Stimulated activated effector memory CD8-positive, alpha-beta T cell treated with anti-CD3 and anti-CD28 coated beads, Interleukin-12 subunit alpha, Interleukin-12 subunit beta, amount 100 ng/mL, for 72 hours (primary cell): ENCODE results near the gene HOXD9.

Experiments
- ATAC-seq: fragments of 150-1000 bp; cut with Tn5 transposase; 2 replicates; pipeline ENCODE4 v1.10.0; 2021
- DNase-seq, 2 donors: peaks; one replicate each; pipeline ENCODE4 v3.0.0; 2021 to 2022; ENCODE audit warnings: low spot score in 2 of 2
- H3K27ac Mint-ChIP-seq: one replicate; pipeline ENCODE4 v1.8.0; 2022; ENCODE audit warnings: mild to moderate bottlenecking, mixed read lengths
- H3K36me3 Mint-ChIP-seq: one replicate; pipeline ENCODE4 v1.8.0; 2022; ENCODE audit warnings: mild to moderate bottlenecking, mixed read lengths
- H3K4me1 Mint-ChIP-seq: one replicate; pipeline ENCODE4 v1.8.0; 2022; ENCODE audit warnings: mixed read lengths
- H3K4me3 Mint-ChIP-seq: one replicate; pipeline ENCODE4 v1.8.0; 2022; ENCODE audit warnings: mild to moderate bottlenecking, mixed read lengths
- H3K9me3 Mint-ChIP-seq: one replicate; pipeline ENCODE4 v1.8.0; 2022; ENCODE audit warnings: mixed read lengths

HOXD9 gene

DNA sequence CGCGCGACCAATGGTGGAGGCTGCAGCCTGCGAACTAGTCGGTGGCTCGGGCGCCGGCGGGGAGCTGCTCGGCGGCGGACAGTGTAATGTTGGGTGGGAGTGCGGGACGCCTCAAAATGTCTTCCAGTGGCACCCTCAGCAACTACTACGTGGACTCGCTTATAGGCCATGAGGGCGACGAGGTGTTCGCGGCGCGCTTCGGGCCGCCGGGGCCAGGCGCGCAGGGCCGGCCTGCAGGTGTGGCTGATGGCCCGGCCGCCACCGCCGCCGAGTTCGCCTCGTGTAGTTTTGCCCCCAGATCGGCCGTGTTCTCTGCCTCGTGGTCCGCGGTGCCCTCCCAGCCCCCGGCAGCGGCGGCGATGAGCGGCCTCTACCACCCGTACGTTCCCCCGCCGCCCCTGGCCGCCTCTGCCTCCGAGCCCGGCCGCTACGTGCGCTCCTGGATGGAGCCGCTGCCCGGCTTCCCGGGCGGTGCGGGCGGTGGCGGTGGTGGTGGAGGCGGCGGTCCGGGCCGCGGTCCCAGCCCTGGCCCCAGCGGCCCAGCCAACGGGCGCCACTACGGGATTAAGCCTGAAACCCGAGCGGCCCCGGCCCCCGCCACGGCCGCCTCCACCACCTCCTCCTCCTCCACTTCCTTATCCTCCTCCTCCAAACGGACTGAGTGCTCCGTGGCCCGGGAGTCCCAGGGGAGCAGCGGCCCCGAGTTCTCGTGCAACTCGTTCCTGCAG is at the start of gene HOXD9:
TSS of gene HOXD9 (plus strand) at position 37 of the 728 bp plus-strand sequence. CDS start at position 87, 50 bp downstream.
- no peaks in the 10 kb centered on the region for H3K9me3 Mint-ChIP-seq
- H3K27ac Mint-ChIP-seq = no peak within 1 kb of the TSS
- H3K4me3 Mint-ChIP-seq = peak within 1 kb of the TSS; percentile 9

DNA sequence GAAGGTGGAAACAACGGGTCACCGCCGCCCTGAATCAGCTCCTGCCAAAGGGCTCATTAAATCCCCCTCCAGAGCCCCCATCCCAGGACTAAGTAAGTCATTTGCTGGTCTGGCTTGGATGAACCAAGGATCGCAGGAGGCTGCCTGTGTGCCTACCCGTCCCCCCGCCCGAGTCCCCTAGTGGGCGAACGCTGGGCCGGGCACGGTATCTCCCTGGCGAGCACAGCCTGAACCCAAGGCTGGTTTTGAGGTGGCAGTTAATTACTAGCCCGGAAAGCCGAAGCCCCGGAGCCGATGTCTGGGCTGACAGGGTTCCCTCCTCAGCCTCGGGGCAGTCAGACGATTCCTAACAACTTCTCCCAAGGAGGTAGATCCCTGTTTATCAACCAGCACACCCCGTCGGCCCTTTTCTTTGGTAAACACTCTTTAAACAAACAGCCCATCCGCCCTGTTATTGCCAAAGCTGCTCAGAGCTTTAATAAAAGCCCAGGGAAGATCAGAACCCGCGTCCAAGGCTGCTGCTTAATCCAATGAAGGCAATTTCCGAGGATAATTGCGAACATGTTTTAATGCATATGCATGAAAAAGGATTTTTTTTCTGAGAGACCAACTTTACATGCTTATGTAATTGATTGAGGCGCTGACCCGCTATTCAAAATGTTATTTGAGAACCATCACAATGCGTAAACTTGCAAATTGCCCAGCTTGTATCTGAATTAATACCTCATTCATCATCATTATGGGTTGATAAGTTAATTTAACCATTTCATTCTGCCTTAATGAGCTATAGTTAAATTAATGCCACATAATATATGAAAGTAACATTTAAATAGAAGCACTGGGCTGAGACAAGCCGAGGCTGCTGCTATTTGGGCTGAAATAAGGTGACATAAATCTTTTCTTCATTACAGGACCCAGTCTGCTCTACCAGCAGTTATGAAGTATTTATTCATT is 49.3 kb upstream of the HOXD9 start:
- Mint-ChIP-seq H3K36me3 (no peaks in the 10 kb centered on the region), H3K9me3 (peaks cover 4% of the 10 kb centered on the region), H3K27ac (no peak overlapping the region), H3K4me3 (no peak overlapping the region), H3K4me1 (peaks cover 6% of the 10 kb centered on the region)
- ATAC-seq (no peak), DNase-seq (no peak)

More for the DNA sequence above, at the start of gene HOXD9:
- Mint-ChIP-seq H3K36me3 (peaks cover 9% of the 10 kb centered on the region), H3K4me1 (peaks cover 19% of the 10 kb centered on the region)
- no peak for DNase-seq
- ATAC-seq = peak; percentile 31

DNA sequence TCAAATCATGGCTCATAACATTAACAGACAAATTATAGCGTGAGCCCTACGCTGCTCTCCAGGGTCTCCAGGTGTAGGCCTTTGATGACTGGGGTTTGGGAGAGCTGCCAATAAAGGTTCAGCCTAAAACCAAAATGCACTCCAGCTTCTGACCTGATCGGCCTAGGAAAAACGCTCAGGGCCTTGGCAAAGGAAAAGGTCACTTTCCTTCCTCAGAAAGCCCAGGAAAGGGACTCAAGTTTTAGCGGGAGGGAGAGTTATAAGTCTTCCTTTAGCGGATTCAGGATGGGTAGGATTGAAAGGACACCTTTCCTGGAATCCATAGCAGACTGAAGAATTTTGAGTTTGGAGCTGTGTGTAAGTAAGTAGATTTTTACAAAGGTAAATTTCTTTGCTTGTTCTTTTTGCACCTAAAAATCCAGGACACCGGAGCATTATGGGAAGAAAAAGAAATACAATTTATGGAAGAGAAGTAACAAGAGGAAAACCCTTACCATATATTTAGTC is 47.5 kb upstream of the HOXD9 start:
- Mint-ChIP-seq H3K4me1 (peaks cover 9% of the 10 kb centered on the region), H3K4me3 (no peak overlapping the region), H3K9me3 (peaks cover 4% of the 10 kb centered on the region), H3K36me3 (peaks cover 14% of the 10 kb centered on the region), H3K27ac (no peak overlapping the region)
- ATAC-seq = no peak
- DNase-seq = no peak

DNA sequence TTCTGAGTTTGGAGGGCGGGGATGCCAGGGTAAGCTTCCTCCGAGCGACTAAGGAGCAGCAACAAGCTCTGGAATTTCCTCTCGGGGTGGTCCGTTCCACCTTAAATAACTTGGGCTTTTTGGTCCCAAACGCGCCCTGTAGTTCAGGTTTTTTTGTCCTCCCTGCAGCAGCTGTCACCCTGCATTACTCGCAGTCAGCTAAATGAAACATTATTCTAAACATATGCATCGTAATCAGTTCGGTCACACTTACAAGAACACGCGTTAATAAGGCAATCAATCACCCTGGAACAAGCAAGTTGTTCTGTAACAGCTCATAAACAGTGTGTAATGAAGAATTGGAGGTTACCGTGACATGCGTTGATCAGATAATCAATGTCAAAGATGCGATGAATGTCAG is 47.0 kb upstream of the HOXD9 start:
- DNase-seq (no peak), ATAC-seq (no peak)
- Mint-ChIP-seq H3K9me3 (peaks cover 4% of the 10 kb centered on the region), H3K4me1 (peaks cover 9% of the 10 kb centered on the region), H3K36me3 (peaks cover 14% of the 10 kb centered on the region), H3K4me3 (no peak overlapping the region), H3K27ac (no peak overlapping the region)

DNA sequence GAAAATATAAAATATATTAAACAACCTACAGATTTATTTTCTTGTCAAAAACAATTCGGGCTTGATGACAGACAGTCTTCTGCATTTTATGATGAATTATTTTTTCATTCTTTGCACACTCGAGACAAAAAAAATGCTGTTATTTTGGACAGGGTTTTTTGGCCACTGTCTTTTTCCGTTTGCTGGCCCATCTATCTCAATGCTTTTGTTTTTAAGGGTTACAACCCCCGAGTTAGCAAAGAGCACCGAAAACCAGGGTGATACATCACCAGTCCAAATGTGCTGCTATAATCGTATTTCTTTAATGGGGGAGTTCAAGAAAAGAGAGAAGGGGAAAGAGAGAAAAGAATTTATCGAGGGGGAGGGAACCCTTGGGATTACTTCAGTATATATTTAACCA is 46.5 kb upstream of the HOXD9 start:
- peaks cover 4% of the 10 kb centered on the region for H3K9me3 Mint-ChIP-seq
- no peak for DNase-seq
- no peak overlapping the region for H3K4me3 Mint-ChIP-seq
- H3K36me3 Mint-ChIP-seq = peaks cover 18% of the 10 kb centered on the region
- no peak overlapping the region for H3K27ac Mint-ChIP-seq
- no peak for ATAC-seq
- H3K4me1 Mint-ChIP-seq = peaks cover 9% of the 10 kb centered on the region

DNA sequence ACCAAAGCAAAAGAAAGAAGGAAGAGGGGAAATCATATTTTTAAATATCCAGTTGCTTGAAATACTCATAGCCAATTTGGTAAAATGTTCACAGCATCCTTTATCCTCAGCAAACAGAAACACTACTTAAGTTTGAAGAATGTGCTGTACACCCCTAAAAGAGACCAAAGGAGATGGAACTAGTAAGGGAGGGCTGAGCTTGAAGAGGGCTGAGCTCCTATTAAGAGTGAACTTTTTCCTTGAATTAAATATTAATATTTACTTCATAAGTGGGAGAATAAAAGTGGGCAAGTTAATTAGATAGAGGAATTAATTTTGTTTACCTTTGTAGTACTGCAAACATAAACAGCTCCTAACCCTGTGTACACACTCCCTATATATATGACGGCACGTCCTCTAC is 45.7 kb upstream of the HOXD9 start:
- peaks cover 9% of the 10 kb centered on the region for H3K4me1 Mint-ChIP-seq
- peaks cover 4% of the 10 kb centered on the region for H3K9me3 Mint-ChIP-seq
- no peak for ATAC-seq
- DNase-seq = no peak
- no peak overlapping the region for H3K4me3 Mint-ChIP-seq
- H3K36me3 Mint-ChIP-seq = peaks cover 26% of the 10 kb centered on the region
- H3K27ac Mint-ChIP-seq = no peak overlapping the region

DNA sequence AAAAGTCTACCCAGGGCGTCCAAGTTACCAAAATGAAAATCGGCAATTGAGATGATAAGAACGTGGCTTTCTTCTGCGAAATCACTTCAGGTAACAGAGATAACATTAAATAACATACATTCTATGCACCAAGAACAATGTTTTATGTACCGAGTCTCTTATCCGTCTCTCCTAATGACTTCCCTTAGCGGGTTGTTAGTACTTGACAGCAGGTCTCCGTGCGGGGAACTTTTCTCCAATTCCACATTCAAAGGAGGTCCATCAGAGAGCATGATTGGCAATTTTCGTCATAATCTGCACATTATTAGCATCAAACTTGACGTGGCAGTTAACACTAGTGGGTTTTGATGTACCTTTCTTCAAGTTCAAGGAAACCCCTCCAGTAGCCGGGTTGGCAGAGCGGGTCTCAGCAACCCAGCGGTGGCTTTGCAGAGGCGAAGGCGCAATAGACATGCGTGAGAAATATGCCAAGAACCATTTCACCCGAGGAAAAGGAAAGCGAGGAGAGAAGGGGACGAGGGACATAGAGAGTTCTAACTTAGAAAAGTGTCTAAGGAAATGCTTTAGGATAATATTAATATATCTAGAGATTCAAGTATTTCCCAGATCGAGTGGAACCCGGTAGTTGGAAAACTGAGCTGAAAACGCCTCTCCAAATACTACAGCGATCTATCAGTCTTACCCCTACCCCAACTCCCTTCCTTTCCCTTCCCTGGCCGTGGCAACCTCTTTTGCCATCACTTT is 43.8 kb upstream of the HOXD9 start:
- peaks cover 42% of the 10 kb centered on the region for H3K36me3 Mint-ChIP-seq
- ATAC-seq (no peak), DNase-seq (no peak)
- H3K4me3 Mint-ChIP-seq = peak overlapping the region; percentile 44
- H3K4me1 Mint-ChIP-seq = peaks cover 9% of the 10 kb centered on the region
- H3K27ac Mint-ChIP-seq = peak overlapping the region; percentile 82
- peaks cover 4% of the 10 kb centered on the region for H3K9me3 Mint-ChIP-seq

DNA sequence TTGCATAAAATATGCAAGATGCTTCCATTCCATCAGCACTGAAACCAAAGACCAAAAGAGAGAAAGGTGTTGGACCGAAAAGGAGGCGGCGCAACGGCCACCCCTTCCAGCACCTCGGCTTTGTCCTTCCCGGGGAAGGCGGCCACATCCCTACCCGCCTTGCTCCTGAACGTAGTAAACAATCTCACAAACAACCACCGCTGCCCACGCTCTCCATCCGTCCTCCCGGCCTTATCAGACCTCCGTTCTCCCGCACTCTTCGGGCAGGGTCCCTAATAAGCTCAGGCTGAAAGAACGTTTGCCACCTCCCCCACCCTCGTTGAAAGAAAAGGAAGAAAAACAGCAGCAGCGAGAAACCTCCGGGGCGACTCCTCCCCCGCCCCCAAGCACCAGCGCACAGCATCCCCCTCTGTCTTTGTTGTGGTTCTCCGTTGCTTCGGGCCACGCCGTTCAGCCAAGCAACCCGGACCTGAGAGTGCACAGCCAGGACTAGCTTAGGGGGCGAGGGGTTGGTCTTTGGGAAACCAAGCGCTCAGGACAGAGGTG is 43.2 kb upstream of the HOXD9 start:
- H3K36me3 Mint-ChIP-seq = peaks cover 49% of the 10 kb centered on the region
- peak overlapping the region; percentile 82 for H3K27ac Mint-ChIP-seq
- H3K4me1 Mint-ChIP-seq = peaks cover 9% of the 10 kb centered on the region
- H3K9me3 Mint-ChIP-seq = peaks cover 4% of the 10 kb centered on the region
- H3K4me3 Mint-ChIP-seq = peak overlapping the region; percentile 44
- DNase-seq (no peak), ATAC-seq (no peak)

DNA sequence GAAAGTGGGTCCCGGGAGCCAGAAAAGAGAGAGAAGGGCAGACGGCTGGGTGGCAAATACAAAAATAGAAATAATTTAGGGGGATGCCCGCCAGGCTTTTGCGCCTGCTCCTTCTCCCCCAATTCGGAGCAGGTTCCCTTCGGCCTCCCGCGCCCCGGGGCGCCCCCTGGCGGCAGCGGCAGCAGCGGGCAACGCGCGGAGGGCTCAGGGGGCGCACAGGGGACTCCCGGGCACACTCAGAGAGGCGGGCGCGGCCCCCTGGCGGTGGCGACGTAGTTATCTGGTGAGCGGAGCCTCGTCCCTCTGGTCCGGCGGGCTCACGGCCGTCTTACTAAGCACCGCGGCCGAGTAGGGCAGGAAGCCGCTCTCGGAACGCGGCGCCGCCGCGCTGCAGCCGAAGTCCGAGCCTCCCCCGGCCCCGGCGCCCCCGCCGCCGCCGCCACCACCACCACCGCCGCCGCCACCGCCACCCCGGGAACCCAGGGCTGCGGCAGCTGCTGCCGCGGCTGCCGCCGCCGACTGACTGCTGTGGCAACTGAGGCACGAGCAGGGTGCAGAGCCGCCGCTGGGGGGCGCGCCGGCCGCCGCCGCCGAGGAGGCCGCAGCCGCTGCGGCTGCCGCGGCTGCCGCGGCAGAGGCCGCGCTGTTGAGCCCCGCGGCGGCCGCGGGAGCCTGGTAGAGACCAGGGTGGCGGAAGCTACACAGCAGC is 42.5 kb upstream of the HOXD9 start:
- H3K4me1 Mint-ChIP-seq = peaks cover 9% of the 10 kb centered on the region
- peak overlapping the region; percentile 44 for H3K4me3 Mint-ChIP-seq
- H3K36me3 Mint-ChIP-seq = peaks cover 55% of the 10 kb centered on the region
- peak in 1 of 2 donors; percentile 56 for DNase-seq
- H3K27ac Mint-ChIP-seq = peak overlapping the region; percentile 82
- H3K9me3 Mint-ChIP-seq = peaks cover 4% of the 10 kb centered on the region
- ATAC-seq = no peak

DNA sequence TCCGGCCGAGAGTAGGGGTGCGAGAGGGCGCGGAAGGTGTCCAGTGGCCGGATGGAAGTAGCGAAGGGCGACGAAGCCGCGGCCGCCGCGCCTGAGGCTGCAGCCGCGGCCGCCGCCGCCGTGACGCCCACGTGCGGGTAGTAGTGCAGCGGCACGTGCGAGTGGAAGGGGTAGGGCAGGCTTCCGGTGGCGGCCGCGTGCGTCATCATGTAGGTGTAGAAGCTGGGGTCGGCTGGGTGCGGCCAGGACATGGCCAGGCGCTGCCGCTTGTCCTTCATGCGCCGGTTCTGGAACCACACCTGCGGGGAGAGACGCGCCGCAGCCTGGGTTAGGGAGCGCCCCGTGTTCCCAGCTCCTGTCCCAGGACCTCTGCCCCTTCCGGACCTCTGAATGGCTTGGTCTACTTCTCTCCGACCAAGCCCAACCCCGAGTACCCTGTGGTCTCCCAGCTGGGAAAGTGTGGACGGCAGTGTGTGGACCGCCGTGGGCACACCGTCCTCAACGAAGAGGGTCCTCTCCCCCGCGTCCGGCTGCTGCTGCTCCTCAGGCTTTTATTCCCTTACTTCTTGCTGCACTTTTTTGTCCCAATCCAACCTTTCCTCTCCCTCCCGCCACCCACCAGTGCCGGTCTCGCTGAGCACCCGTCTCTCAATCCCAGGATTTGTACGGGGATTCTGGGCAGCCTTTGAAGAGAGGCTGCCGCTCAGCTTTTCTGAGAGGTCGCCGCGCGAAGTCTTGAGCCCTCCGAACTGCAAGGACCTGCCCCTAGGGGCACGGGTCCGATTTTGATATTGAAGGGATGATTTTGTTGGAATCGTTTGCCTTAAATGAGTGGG is 41.8 kb upstream of the HOXD9 start:
- no peak for ATAC-seq
- Mint-ChIP-seq H3K27ac (peak overlapping the region; percentile 32), H3K36me3 (peaks cover 55% of the 10 kb centered on the region), H3K9me3 (peaks cover 1% of the 10 kb centered on the region), H3K4me1 (peaks cover 9% of the 10 kb centered on the region), H3K4me3 (no peak overlapping the region)
- peak in 1 of 2 donors; percentile 51 for DNase-seq

DNA sequence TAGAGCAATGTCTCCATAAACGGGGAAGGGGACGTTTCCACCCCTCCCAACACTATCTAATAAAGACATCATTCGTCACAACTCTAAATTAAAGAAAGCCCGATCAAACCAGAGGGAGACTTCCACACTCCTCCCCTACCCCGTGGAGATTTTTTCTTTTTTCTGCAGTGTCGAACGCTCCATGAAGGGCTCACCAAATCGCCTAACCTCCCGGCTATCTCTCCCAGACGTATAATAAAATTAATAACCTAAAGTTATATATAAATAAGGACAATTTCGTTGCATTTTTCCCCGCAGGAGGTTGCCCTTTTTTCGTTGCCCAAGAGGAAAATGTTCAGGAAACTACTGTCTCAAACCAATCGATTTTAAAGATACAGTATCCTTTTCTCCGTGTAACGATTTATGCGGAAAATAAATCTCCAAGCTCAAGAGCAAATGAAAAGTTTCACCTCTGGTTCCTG is 41.1 kb upstream of the HOXD9 start:
- H3K9me3 Mint-ChIP-seq = no peaks in the 10 kb centered on the region
- no peak overlapping the region for H3K4me3 Mint-ChIP-seq
- ATAC-seq (no peak), DNase-seq (peak in 1 of 2 donors; percentile 44)
- H3K36me3 Mint-ChIP-seq = peaks cover 58% of the 10 kb centered on the region
- peak overlapping the region; percentile 32 for H3K27ac Mint-ChIP-seq
- H3K4me1 Mint-ChIP-seq = peaks cover 9% of the 10 kb centered on the region

DNA sequence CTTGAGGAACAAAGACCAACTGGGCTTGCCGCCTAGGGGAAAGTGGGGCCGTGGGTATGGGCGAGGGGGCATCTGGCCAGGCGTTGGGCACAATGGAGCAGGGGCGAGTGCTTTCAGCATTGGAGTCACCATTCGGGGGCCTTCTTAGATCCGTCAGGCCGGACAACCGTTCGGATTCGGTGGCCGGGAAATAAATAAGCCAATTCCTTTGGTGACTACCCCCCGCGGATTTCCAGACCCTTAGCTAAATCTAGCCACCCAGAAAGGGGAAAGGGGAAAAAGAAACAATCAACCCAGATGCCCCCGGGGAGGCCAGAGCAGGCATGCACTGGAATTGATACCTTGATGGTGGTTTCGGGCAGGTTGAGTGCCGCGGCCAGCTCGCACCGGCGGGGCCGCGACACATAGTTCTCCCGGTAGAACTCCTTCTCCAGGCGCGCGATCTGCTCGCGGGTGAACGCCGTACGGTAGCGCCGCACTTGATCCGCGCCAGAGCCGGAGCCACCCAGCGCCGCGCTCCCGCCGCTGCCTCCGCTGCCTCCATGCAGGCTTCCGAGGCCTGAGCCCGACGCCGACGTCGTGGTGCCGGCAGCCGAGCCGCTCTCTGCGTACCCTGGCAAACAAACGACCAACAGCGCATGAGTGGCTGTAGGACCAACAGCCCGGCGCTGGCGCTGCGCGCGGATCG is 40.5 kb upstream of the HOXD9 start:
- Mint-ChIP-seq H3K4me3 (no peak overlapping the region), H3K36me3 (peaks cover 60% of the 10 kb centered on the region)
- no peak for ATAC-seq

DNA sequence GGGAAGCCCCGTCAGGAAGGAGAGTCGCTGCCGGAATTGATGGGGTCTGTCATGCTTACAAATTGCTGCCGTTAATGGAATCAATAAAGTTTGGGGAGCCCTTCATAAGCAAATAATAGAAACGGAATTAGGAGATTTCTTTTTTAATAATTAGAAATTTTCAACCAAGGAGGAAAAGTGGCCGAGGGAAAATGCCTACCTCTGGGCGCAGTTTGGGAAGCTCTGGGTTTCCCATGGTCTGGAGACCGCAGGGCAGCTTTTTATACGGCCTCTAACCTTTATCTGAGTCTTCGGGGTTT is 40.0 kb upstream of the HOXD9 start:
- DNase-seq (peak in 1 of 2 donors; percentile 47), ATAC-seq (no peak)
- Mint-ChIP-seq H3K36me3 (peaks cover 60% of the 10 kb centered on the region), H3K4me3 (no peak overlapping the region), H3K4me1 (peaks cover 9% of the 10 kb centered on the region), H3K27ac (peak overlapping the region; percentile 63), H3K9me3 (no peaks in the 10 kb centered on the region)

More for the DNA sequence above, 40.5 kb upstream of the HOXD9 start:
- Mint-ChIP-seq H3K4me1 (peaks cover 9% of the 10 kb centered on the region), H3K27ac (peak overlapping the region; percentile 63), H3K9me3 (no peaks in the 10 kb centered on the region)
- DNase-seq = peak in 1 of 2 donors; percentile 51
